Sigmoid colon (tissue), 7 donors: ENCODE data around the gene KLHDC3. TPM values are rescaled to one million over a fixed set of nuclear protein-coding genes. Genes with fewer than 3 reads are reported as not detected.

Experiments used
- DNase-seq: peaks from one replicate; pipeline ENCODE4 v3.0.0-alpha.2; 2019
- H3K27ac ChIP-seq, 4 donors: fragments of 200-600 bp; sonication (generic); one replicate each; pipeline ENCODE4 v1.5.1; 2016 to 2019; ENCODE audit warnings: mild to moderate bottlenecking in 1 of 4
- H3K27me3 ChIP-seq, 3 donors: fragments of 200-600 bp; sonication (generic); one replicate each; pipeline ENCODE4 v1.5.1; 2019; ENCODE audit warnings: mild to moderate bottlenecking in 1 of 3
- H3K36me3 ChIP-seq, 4 donors: fragments of 200-600 bp; sonication (generic); one replicate each; pipeline ENCODE4 v1.5.1; 2016 to 2019
- H3K4me1 ChIP-seq, 4 donors: fragments of 200-600 bp; sonication (generic); one replicate each; pipeline ENCODE4 v1.5.1; 2017 to 2019
- H3K4me3 ChIP-seq, 4 donors: fragments of 200-600 bp; sonication (generic); one replicate each; pipeline ENCODE4 v1.5.1; 2017 to 2019; ENCODE audit warnings: mild to moderate bottlenecking in 2 of 4, moderate library complexity in 1 of 4
- H3K9me3 ChIP-seq, 4 donors: fragments of 200-600 bp in 3 of 4; sonication (generic) in 3 of 4; one replicate each; pipeline versions ENCODE4 v1.5.1 to v1.6.1; 2013 to 2019
- CTCF ChIP-seq, 4 experiments: fragments of 450-650 bp in 3 of 4; fragments of 200-600 bp in 1 of 4; IDR thresholded peaks; one replicate each; pipeline ENCODE4 v1.5.1; 2016 to 2019; ENCODE audit warnings: antibody characterized with exemption in 4 of 4, mild to moderate bottlenecking in 3 of 4, moderate library complexity in 2 of 4
- EP300 ChIP-seq, 4 donors: sonication (generic); formaldehyde crosslinking; IDR thresholded peaks; one replicate each; pipeline ENCODE4 v1.6.1; 2017; ENCODE audit warnings: antibody characterized with exemption in 4 of 4
- POLR2A ChIP-seq, 2 donors: fragments of 450-650 bp; IDR thresholded peaks; one replicate each; pipeline ENCODE4 v1.6.1; 2016; ENCODE audit warnings: antibody characterized with exemption in 2 of 2, mild to moderate bottlenecking in 2 of 2, moderate library complexity in 2 of 2
- POLR2AphosphoS5 ChIP-seq, 4 donors: sonication (generic); formaldehyde crosslinking; IDR thresholded peaks; one replicate each; pipeline ENCODE4 v1.6.1; 2017; ENCODE audit warnings: antibody characterized with exemption in 4 of 4
- WGBS, 2 donors: extraction: QIAGEN DNeasy Blood & Tissue Kit; methylation state at CpG; one replicate each; pipeline ENCODE4 v1.1.7; 2013; 5-methylcytosine and 5-hydroxymethylcytosine counted together
- intact Hi-C: fragments of 100-400 bp; cut with DNase I; formaldehyde crosslinking; loops from one replicate; pipeline ENCODE4 v1.15.1; 2023
- polyA plus RNA-seq, 3 donors: library from polyadenylated mRNA; stranded (reverse); fragments of 200-250 nt; gene quantifications; one replicate each; pipeline ENCODE4 v1.2.3, GENCODE V29; 2013
- total RNA-seq, 4 donors: library from RNA; depleted of rRNA; stranded (reverse); fragments of >200 nt; gene quantifications; one replicate each; pipeline ENCODE4 v1.1.0, GENCODE V29; 2016
- donor health status: healthy with polysubstance abuse.
- donor health status: Bipolar disorder and iron deficiency.
- donor health status: healthy.

The KLHDC3 gene
- total and polyA plus RNA-seq, 7 donors: 64.3 to 158 (median 69.7) TPM

GRCh38 chr6:42979523-42980177 is 34.4 kb upstream of the KLHDC3 start:
- H3K9me3 ChIP-seq: no peaks in the 10 kb centered on the region
- TF ChIP-seq POLR2A (IDR thresholded peaks at IDR 0.05): no peak
- TF ChIP-seq POLR2AphosphoS5 (IDR thresholded peaks at IDR 0.05): no peak
- TF ChIP-seq CTCF (IDR thresholded peaks at IDR 0.05): no peak
- no peak for TF ChIP-seq EP300 (IDR thresholded peaks at IDR 0.05)
- no peak for DNase-seq
- H3K4me3 ChIP-seq: peak overlapping the region; percentile 82 to 99 (median 90)
- peak overlapping the region; percentile 91 to 93 (median 93) for H3K27ac ChIP-seq
- H3K4me1 ChIP-seq: peaks cover 0 to 41% (median 35%) of the 10 kb centered on the region in 4 donors
- H3K36me3 ChIP-seq: peaks cover 0 to 1% (median 0%) of the 10 kb centered on the region in 4 donors
- 46 to 54% methylated on average over 9 of the region's 9 CpGs for WGBS, 2 donors
- no peaks in the 10 kb centered on the region for H3K27me3 ChIP-seq
- intact Hi-C loops: loop anchor here (2.0 kb wide), 2 partner anchors 51 to 75 kb away; partner anchors contain the start of gene CNPY3

- peaks cover 0 to 54% (median 48%) of the 10 kb centered on the region in 4 donors for H3K4me1 ChIP-seq
- TF ChIP-seq CTCF (IDR thresholded peaks at IDR 0.05): no peak
- TF ChIP-seq POLR2AphosphoS5 (IDR thresholded peaks at IDR 0.05): no peak
- no peak for TF ChIP-seq POLR2A (IDR thresholded peaks at IDR 0.05)
- TF ChIP-seq EP300 (IDR thresholded peaks at IDR 0.05): no peak
- H3K9me3 ChIP-seq: no peaks in the 10 kb centered on the region
- DNase-seq: no peak
- no peaks in the 10 kb centered on the region for H3K36me3 ChIP-seq
- no peak overlapping the region for H3K27ac ChIP-seq
- intact Hi-C loops: no loop called here
- no peaks in the 10 kb centered on the region for H3K27me3 ChIP-seq
- 92 to 94% methylated on average over 5 of the region's 5 CpGs for WGBS, 2 donors
- H3K4me3 ChIP-seq: no peak overlapping the region
These were observed 32.2 kb upstream of the KLHDC3 start for GRCh38 chr6:42981836-42982235.

GRCh38 chr6:42984001-42984923 is 29.8 kb upstream of the KLHDC3 start, which contains the start of gene PPP2R5D:
Gene PPP2R5D (plus strand): TSS chr6:42984570. CDS start chr6:42984678, 108 bp downstream.
- Histone ChIP-seq H3K9me3 (no peaks in the 10 kb centered on the region), H3K27me3 (no peaks in the 10 kb centered on the region), H3K4me3 (peak within 1 kb of the TSS; percentile 72 to 90 (median 86)), H3K4me1 (peaks cover 0 to 57% (median 51%) of the 10 kb centered on the region in 4 donors), H3K36me3 (peaks cover 0 to 7% (median 0%) of the 10 kb centered on the region in 4 donors), H3K27ac (peak within 1 kb of the TSS; percentile 89 to 93 (median 92))
- WGBS, 2 donors: 0 to 1% methylated on average over 59 of the region's 59 CpGs
- peak; percentile 99 for DNase-seq
- intact Hi-C loops: loop anchor here (2.0 kb wide), 1 partner anchor 29 kb away; the partner anchor contains the start of gene MEA1
- no peak for TF ChIP-seq EP300 (IDR thresholded peaks at IDR 0.05)
- peak in 1 of 4 experiments; percentile 9 for TF ChIP-seq CTCF (IDR thresholded peaks at IDR 0.05)
- TF ChIP-seq POLR2AphosphoS5 (IDR thresholded peaks at IDR 0.05): peak; percentile 80 to 98 (median 92)
- peak; percentile 82 for TF ChIP-seq POLR2A (IDR thresholded peaks at IDR 0.05)

GRCh38 chr6:42984924-42985475 is 29.0 kb upstream of the KLHDC3 start:
- Histone ChIP-seq H3K27me3 (no peaks in the 10 kb centered on the region), H3K4me1 (peaks cover 0 to 50% (median 45%) of the 10 kb centered on the region in 4 donors), H3K36me3 (peaks cover 0 to 14% (median 3%) of the 10 kb centered on the region in 4 donors), H3K9me3 (no peaks in the 10 kb centered on the region), H3K27ac (peak overlapping the region; percentile 89 to 93 (median 92)), H3K4me3 (peak overlapping the region; percentile 72 to 90 (median 86))
- WGBS, 2 donors: 6 to 12% methylated on average over 13 of the region's 13 CpGs
- no peak for DNase-seq
- intact Hi-C loops: loop anchor here (2.0 kb wide), 1 partner anchor 28 kb away; the partner anchor contains the start of gene MEA1
- no peak for TF ChIP-seq CTCF (IDR thresholded peaks at IDR 0.05)
- no peak for TF ChIP-seq POLR2A (IDR thresholded peaks at IDR 0.05)
- TF ChIP-seq POLR2AphosphoS5 (IDR thresholded peaks at IDR 0.05): no peak
- TF ChIP-seq EP300 (IDR thresholded peaks at IDR 0.05): no peak
